ENCODE results near the gene HES7. TPM values are rescaled to one million over a fixed set of nuclear protein-coding genes. Genes with fewer than 3 reads are reported as not detected.
"Not testable (repeated sequence)": the region's sequence is repeated elsewhere in the genome, so short reads cannot be mapped to it uniquely, and the experiment has no call there.

HES7 gene
- total RNA-seq (under 1 TPM in 2 of 7 donors, not detected in 5; 0.41 to 0.67 TPM), polyA plus RNA-seq (under 1 TPM; 0.04 to 0.53 (median 0.32) TPM)
- long read RNA-seq, donor 1 = 0 reads
- long read RNA-seq, donor 2 = 0 reads

DNA sequence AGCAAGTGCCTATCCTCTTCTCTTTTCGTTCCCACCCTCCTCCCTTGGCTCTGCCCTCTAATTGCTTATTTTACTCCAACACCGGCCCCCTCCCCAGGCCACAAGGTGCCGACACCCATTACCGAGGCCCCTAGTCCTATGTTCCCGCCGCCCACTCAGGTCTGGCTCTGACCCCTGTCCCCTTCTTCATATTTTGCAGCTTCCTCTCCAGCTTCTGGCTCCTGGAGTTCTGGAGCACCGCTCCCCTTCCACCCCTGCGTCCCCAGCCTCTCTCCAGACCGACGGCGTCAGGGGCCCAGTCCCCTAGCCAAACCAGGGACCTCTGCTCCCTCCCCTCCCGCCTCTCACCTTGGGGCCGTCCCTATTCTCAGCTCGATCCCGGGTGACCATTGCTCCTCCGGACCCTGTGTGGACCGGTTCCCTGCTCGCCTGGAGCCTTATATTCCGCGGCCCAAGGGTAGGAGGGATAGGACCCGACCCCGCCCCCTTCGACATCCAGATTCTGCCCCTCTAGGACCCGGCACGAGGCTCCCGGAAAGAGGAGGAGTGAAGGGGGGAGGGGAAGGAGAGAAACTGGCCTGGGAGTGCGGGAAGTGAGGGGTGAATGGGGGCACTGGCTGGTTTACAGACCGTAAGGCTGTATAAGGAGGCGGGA lies at the start of gene HES7:
Gene HES7 (minus strand): TSS at position 412 of the 655 bp plus-strand sequence. CDS start 22 bp downstream, at position 390.
- WGBS, 5 donors = 1 to 2% (median 1%) methylated on average over 29 of the region's 29 CpGs
- peaks cover 4 to 88% (median 42%) of the 10 kb centered on the region in 7 donors for H3K27me3 ChIP-seq (replicated peaks in 1 of 7)
- intact Hi-C loops (cut with DNase I; ENCODE audit: low total_unique reads) = no loop called here
- H3K36me3 ChIP-seq = no peaks in the 10 kb centered on the region
- no peak for DNase-seq
- TF ChIP-seq POLR2AphosphoS5 (IDR thresholded peaks at IDR 0.05) (no peak), POLR2A (IDR thresholded peaks at IDR 0.05) (no peak)
- TF ChIP-seq, protein P1, sequence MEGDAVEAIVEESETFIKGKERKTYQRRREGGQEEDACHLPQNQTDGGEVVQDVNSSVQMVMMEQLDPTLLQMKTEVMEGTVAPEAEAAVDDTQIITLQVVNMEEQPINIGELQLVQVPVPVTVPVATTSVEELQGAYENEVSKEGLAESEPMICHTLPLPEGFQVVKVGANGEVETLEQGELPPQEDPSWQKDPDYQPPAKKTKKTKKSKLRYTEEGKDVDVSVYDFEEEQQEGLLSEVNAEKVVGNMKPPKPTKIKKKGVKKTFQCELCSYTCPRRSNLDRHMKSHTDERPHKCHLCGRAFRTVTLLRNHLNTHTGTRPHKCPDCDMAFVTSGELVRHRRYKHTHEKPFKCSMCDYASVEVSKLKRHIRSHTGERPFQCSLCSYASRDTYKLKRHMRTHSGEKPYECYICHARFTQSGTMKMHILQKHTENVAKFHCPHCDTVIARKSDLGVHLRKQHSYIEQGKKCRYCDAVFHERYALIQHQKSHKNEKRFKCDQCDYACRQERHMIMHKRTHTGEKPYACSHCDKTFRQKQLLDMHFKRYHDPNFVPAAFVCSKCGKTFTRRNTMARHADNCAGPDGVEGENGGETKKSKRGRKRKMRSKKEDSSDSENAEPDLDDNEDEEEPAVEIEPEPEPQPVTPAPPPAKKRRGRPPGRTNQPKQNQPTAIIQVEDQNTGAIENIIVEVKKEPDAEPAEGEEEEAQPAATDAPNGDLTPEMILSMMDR (IDR thresholded peaks at IDR 0.05 in 8 of 11, conservative IDR thresholded peaks at IDR 0.05 in 3 of 11) = no peak
- peak within 1 kb of the TSS in 1 of 8 donors; percentile 26 for H3K27ac ChIP-seq
- H3K9me3 ChIP-seq = no peaks in the 10 kb centered on the region
- peaks cover 61 to 89% (median 81%) of the 10 kb centered on the region in 6 donors for H3K4me1 ChIP-seq
- peak within 1 kb of the TSS; percentile 37 to 86 (median 54) for H3K4me3 ChIP-seq

DNA sequence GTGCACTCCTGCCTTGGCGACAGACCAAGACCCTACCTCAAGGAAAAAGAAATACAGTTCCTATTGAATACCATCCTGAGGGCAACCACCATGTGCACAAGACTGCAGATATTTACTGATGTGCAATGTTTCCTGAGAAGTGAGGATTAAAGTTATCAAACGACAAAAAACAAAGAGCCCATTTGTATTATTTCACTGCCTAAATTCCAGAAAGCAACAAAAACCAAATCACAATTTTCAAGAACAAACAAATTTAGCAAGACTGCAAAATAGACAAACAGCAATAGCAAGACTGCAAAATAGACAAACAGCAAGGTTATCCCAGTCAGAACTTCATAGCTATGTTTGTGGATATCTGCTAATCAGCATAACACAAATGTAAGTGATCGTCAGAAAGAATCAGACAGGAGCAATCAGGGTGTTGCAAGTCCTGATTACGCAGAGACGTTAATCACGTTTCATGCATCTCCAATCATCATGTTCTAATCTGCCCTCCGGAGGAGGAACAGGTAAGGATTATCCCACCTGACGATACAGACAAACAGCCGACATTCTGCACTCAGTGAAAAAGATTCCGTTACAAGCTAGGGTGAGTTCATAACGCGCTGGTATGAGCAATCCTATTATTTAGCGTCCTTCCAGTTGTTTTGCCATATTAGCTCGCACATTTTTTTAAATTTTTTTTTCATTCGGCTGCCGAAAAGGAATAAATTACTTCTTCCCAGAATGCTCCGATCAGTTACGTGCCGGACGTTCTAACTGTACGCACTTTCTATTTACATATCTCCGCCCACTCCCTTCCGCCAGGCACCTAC lies 49.4 kb upstream of the HES7 start:
- TF ChIP-seq POLR2AphosphoS5 (IDR thresholded peaks at IDR 0.05) (peak; percentile 44 to 100 (median 56)), POLR2A (IDR thresholded peaks at IDR 0.05) (peak; percentile 95 to 100 (median 100))
- TF ChIP-seq, protein P1 (IDR thresholded peaks at IDR 0.05 in 8 of 11, conservative IDR thresholded peaks at IDR 0.05 in 3 of 11) = peak in 1 of 11 experiments; percentile 6
- Histone ChIP-seq H3K27me3 (replicated peaks in 1 of 7) (no peaks in the 10 kb centered on the region), H3K9me3 (no peaks in the 10 kb centered on the region), H3K36me3 (no peaks in the 10 kb centered on the region), H3K27ac (peak overlapping the region; percentile 90 to 98 (median 96)), H3K4me1 (peaks cover 23 to 55% (median 46%) of the 10 kb centered on the region in 6 donors), H3K4me3 (peak overlapping the region in 7 of 8 donors; percentile 2 to 61 (median 30))
- WGBS, 5 donors = 0 to 1% (median 1%) methylated on average over 23 of the region's 23 CpGs
- peak; percentile 84 for DNase-seq
- intact Hi-C loops (cut with DNase I; ENCODE audit: low total_unique reads) = no loop called here

DNA sequence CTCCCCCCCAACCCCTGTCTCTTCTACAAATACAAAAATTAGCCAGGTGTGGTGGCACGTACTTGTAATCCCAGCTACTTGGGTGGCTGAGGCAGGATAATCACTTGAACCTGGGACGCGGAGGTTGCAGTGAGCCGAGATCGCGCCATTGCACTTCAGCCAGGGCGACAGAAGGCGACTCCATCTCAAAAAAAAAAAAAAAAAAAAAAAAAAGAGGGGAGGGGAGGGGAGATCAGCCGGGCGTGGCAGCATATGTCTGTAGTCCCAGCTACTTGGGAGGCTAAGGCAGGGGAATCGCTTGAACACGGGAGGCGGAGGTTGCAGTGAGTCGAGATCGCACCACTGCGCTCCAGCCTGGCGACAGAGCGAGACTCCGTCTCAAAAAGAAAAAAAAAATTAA lies 46.3 kb upstream of the HES7 start:
- DNase-seq; intact Hi-C loops (cut with DNase I; ENCODE audit: low total_unique reads); H3K4me3 ChIP-seq; H3K27me3 ChIP-seq (replicated peaks in 1 of 7); H3K36me3 ChIP-seq; H3K9me3 ChIP-seq; H3K27ac ChIP-seq: not testable (repeated sequence)
- 92 to 95% (median 93%) methylated on average over 19 of the region's 19 CpGs for WGBS, 5 donors
- peaks cover 12 to 38% (median 29%) of the 10 kb centered on the region in 6 donors for H3K4me1 ChIP-seq

DNA sequence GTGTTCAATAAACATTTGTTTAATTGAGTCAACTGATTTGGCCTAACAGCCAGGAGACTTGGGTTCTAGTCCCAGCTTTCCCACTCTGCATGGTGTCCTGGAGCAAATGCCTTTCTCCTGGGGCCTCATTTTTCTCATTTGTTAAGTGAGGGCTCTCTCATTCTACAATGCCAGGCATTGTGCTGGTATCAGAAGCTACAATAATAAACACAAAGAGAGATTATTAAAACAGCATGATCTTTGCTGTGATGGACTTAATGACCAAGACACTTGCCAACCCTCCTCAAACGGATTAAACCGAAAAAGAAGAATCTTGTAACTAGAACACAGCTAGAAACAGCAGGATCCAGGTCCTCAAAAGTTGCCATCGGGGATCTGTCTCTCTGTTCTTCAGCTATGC lies 43.6 kb upstream of the HES7 start:
- TF ChIP-seq, protein P1 (IDR thresholded peaks at IDR 0.05 in 8 of 11, conservative IDR thresholded peaks at IDR 0.05 in 3 of 11) = no peak
- TF ChIP-seq POLR2A (IDR thresholded peaks at IDR 0.05) (no peak), POLR2AphosphoS5 (IDR thresholded peaks at IDR 0.05) (no peak)
- 91 to 95% (median 91%) methylated on average over 3 of the region's 3 CpGs for WGBS, 5 donors
- Histone ChIP-seq H3K9me3 (no peaks in the 10 kb centered on the region), H3K36me3 (no peaks in the 10 kb centered on the region), H3K27me3 (replicated peaks in 1 of 7) (no peaks in the 10 kb centered on the region), H3K4me1 (peaks cover 19 to 37% (median 26%) of the 10 kb centered on the region in 6 donors), H3K27ac (no peak overlapping the region), H3K4me3 (no peak overlapping the region)
- DNase-seq = no peak
- intact Hi-C loops (cut with DNase I; ENCODE audit: low total_unique reads) = no loop called here

Measured in spleen (tissue), 13 donors.